ENCODE results near the gene OTOG. TPM values are rescaled to one million over a fixed set of nuclear protein-coding genes. Genes with fewer than 3 reads are reported as not detected.

The OTOG gene
- total RNA-seq, 2 donors from 2014 or later, result not detected

DNA sequence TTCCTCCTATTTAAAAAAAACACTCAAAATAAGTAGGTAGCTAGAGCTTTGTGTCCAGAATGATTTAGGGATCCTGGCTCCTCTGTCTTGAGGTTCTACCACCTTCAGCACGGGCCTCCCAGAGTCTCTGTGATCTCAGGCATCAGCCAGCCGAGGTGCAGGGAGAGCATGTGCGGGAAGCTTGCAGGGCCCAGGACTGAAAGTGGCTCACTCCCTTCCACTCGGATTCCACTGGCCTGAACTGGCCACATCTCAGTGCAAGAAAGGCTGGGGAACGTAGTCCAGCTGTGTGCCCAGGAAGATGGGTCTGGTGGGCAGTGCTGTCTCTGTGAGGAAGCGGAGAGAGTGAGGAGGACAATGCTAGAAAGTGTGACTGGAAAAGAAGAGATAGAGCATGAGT, 104.0 kb downstream of the OTOG start:
- Mint-ChIP-seq H3K27me3 (peaks cover 48% of the 10 kb centered on the region), H3K4me3 (no peak overlapping the region)

DNA sequence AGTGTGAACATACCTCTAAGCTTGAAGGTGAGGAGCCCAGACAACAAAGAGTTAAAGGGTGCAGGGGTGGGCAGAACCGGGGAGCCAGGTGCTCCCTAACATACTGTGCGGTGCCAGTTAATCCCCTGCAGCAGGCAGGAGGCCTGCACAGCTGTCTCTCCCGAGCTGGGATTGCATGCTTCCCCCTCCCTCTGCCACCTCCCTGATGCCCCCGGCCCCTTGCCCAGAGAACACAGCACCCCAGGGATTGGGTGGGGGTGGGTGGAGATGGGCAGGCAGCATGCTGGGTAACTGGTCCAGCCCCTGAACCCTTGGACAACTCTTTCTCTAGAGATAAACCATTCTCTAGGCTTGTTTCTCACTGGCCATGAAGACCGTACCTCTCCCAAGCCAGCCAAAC, 104.6 kb downstream of the OTOG start:
- no peak overlapping the region for H3K27ac Mint-ChIP-seq
- no peak for ATAC-seq

More for the DNA sequence above, 104.0 kb downstream of the OTOG start:
- no peaks in the 10 kb centered on the region for H3K9me3 ChIP-seq (ENCODE audit: control insufficient read depth, low read length, poor library complexity, severe bottlenecking)
- no peak for DNase-seq
- Mint-ChIP-seq H3K4me1 (no peaks in the 10 kb centered on the region), H3K36me3 (ENCODE audit: low read depth) (no peaks in the 10 kb centered on the region), H3K27ac (no peak overlapping the region)
- no peak for ATAC-seq

DNA sequence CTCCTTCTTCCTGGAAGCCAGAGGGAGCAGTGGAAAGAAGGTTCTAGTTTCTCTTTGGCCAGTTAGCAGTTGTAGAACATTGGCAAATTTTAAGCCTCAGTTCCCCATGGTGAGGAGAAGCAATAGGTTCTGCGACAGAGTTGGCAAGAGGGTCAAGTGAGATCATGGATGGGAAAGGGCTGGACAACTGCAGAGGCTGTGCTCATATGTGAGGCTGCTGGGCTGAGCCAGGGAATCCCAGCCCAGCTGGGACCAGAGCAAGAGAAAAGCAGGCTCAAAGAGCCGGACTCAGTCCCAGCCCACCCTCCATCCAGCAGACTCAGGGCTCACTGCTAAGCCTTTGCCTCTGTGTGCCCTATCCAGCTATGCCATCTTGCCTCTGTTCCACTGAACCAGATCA, 105.5 kb downstream of the OTOG start:
- no peaks in the 10 kb centered on the region for H3K36me3 Mint-ChIP-seq (ENCODE audit: low read depth)
- no peak for DNase-seq
- ATAC-seq, result no peak
- no peaks in the 10 kb centered on the region for H3K9me3 ChIP-seq (ENCODE audit: control insufficient read depth, low read length, poor library complexity, severe bottlenecking)
- H3K4me3 Mint-ChIP-seq, result no peak overlapping the region
- H3K27me3 Mint-ChIP-seq, result peaks cover 39% of the 10 kb centered on the region
- H3K27ac Mint-ChIP-seq, result no peak overlapping the region
- no peaks in the 10 kb centered on the region for H3K4me1 Mint-ChIP-seq

More for the DNA sequence above, 104.6 kb downstream of the OTOG start:
- Mint-ChIP-seq H3K27me3 (peaks cover 45% of the 10 kb centered on the region), H3K4me3 (no peak overlapping the region), H3K36me3 (ENCODE audit: low read depth) (no peaks in the 10 kb centered on the region), H3K4me1 (no peaks in the 10 kb centered on the region)
- no peaks in the 10 kb centered on the region for H3K9me3 ChIP-seq (ENCODE audit: control insufficient read depth, low read length, poor library complexity, severe bottlenecking)
- DNase-seq, result no peak

DNA sequence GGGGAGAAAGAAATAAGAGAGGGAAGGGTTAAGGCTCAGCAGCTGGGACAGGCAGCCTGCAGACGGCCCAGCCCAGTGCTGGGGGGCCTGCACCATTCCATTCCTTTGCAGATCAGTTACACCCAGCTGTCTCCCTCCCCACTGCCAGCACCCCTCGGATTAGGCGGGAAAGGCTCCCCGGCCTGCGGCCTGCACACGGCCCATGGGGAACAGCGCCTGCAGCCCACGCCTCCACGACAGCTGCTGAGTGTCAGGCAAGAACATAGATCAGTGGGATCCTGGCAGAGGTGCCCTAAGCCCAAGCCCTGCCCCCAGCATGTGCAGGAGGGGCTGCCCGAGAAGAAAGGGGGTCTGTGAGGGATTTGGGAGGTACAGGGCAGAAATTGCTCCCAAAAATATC, 106.6 kb downstream of the OTOG start:
- H3K4me1 Mint-ChIP-seq, result no peaks in the 10 kb centered on the region
- H3K27me3 Mint-ChIP-seq, result peaks cover 37% of the 10 kb centered on the region
- no peaks in the 10 kb centered on the region for H3K36me3 Mint-ChIP-seq (ENCODE audit: low read depth)
- H3K9me3 ChIP-seq (ENCODE audit: control insufficient read depth, low read length, poor library complexity, severe bottlenecking), result no peaks in the 10 kb centered on the region
- ATAC-seq (no peak), DNase-seq (no peak)
- no peak overlapping the region for H3K27ac Mint-ChIP-seq
- no peak overlapping the region for H3K4me3 Mint-ChIP-seq

DNA sequence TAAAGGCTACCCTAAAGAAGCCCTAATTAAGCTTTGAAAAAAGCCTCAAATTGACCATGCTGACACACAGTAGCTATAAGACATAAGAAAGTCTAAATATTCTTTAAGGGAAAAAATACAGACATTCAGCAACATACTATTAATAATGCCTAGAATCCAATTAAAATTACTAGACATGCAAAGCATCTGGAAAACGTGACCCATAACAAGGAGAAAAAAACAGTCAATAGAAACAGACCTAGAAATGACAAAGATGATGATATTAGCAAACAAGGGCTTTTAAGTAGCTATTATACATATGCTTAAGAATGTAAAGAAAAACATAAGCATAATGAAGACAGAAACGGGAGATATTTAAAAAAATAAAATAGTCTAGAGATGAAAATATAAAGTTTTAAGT, 108.6 kb downstream of the OTOG start:
- peaks cover 22% of the 10 kb centered on the region for H3K27me3 Mint-ChIP-seq
- H3K4me1 Mint-ChIP-seq, result no peaks in the 10 kb centered on the region
- DNase-seq, result no peak
- no peaks in the 10 kb centered on the region for H3K9me3 ChIP-seq (ENCODE audit: control insufficient read depth, low read length, poor library complexity, severe bottlenecking)
- H3K27ac Mint-ChIP-seq, result no peak overlapping the region
- no peak for ATAC-seq
- H3K36me3 Mint-ChIP-seq (ENCODE audit: low read depth), result no peaks in the 10 kb centered on the region
- H3K4me3 Mint-ChIP-seq, result no peak overlapping the region

DNA sequence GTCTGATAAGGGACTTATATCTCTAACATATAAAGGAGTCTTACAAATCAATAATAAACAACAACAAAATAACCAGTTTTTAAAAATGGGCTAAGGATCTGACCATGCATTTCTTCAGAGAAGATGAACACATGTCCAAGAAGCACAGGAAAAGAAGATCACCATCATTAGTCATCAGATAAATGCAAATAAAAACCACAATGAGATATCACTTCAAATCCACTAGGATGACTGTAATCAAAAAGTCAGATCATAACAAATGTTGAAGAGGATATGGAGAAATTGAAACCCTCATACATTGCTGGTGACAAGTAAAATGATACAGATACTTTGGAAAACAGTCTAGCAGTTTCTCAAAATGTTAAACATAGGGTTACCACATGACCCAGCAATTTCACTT, 111.2 kb downstream of the OTOG start:
- Mint-ChIP-seq H3K27ac (no peak overlapping the region), H3K4me1 (no peaks in the 10 kb centered on the region), H3K4me3 (no peak overlapping the region), H3K36me3 (ENCODE audit: low read depth) (no peaks in the 10 kb centered on the region), H3K27me3 (peaks cover 5% of the 10 kb centered on the region)
- ATAC-seq, result no peak
- H3K9me3 ChIP-seq (ENCODE audit: control insufficient read depth, low read length, poor library complexity, severe bottlenecking), result no peaks in the 10 kb centered on the region
- no peak for DNase-seq

DNA sequence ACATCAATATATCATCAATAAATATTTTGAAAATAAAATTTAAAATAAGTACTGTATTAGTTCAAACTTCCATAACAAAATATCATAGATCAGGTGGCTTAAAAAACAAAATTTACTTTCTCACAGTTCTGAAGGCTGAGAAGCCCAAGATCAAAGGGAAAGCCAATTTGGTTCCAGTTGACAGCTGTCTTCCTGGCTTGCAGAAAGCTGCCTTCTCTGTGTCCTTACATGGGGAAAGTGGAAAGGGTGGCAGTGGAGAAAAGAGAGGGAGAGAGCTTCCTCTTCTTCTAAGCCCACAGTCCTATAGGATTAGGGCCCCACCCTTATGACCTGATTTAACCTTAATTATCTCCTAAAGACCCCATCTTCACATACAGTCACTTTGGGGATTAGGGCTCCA, 121.1 kb downstream of the OTOG start:
- DNase-seq (no peak), ATAC-seq (no peak)
- Mint-ChIP-seq H3K4me1 (no peaks in the 10 kb centered on the region), H3K4me3 (no peak overlapping the region), H3K27ac (no peak overlapping the region), H3K27me3 (peaks cover 7% of the 10 kb centered on the region), H3K36me3 (ENCODE audit: low read depth) (no peaks in the 10 kb centered on the region)
- no peaks in the 10 kb centered on the region for H3K9me3 ChIP-seq (ENCODE audit: control insufficient read depth, low read length, poor library complexity, severe bottlenecking)

DNA sequence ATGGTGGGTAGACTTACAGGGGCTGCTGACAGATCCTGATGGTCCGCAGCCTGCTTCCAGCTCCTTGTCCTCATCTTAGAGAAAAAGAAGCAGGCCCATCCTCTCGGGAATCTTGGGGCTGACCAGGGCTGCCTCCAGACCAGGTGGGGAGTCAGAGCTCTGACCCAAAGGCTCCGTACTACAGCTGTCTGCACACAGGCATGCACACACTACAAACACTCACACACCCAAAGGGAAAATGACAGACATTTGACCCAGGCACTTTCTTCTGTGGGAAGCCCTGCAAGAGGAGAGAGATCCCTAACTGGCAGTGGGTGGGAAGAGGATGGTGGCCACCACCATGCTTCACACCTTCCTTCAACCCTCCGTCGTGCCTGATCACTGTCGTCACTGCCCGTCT, 125.4 kb downstream of the OTOG start:
- no peak for DNase-seq
- Mint-ChIP-seq H3K4me3 (no peak overlapping the region), H3K36me3 (ENCODE audit: low read depth) (no peaks in the 10 kb centered on the region), H3K27ac (no peak overlapping the region), H3K27me3 (peaks cover 7% of the 10 kb centered on the region), H3K4me1 (no peaks in the 10 kb centered on the region)
- ATAC-seq, result no peak
- H3K9me3 ChIP-seq (ENCODE audit: control insufficient read depth, low read length, poor library complexity, severe bottlenecking), result peaks cover 5% of the 10 kb centered on the region

DNA sequence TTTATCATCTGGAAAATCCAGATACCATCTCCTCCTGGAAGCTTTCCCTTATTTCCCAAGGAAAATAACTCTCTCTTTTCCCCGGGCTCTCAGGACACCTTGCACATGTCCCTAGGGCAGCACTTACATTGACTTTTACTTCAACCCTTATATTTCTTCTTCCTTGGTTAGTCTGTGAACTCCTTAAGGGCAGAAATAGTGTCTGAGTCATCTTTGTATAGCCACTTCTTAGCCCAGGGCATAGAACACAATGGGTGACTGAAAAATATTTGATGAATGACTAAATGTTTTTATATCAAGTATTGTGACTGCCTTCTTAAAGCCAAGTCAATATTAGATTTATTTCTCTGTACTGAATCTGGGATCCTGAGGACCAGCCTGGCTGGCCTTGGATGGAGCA, 126.9 kb downstream of the OTOG start:
- H3K4me1 Mint-ChIP-seq, result no peaks in the 10 kb centered on the region
- H3K27ac Mint-ChIP-seq, result no peak overlapping the region
- no peaks in the 10 kb centered on the region for H3K36me3 Mint-ChIP-seq (ENCODE audit: low read depth)
- peaks cover 7% of the 10 kb centered on the region for H3K27me3 Mint-ChIP-seq
- H3K4me3 Mint-ChIP-seq, result no peak overlapping the region
- no peak for ATAC-seq
- no peak for DNase-seq
- peaks cover 5% of the 10 kb centered on the region for H3K9me3 ChIP-seq (ENCODE audit: control insufficient read depth, low read length, poor library complexity, severe bottlenecking)

DNA sequence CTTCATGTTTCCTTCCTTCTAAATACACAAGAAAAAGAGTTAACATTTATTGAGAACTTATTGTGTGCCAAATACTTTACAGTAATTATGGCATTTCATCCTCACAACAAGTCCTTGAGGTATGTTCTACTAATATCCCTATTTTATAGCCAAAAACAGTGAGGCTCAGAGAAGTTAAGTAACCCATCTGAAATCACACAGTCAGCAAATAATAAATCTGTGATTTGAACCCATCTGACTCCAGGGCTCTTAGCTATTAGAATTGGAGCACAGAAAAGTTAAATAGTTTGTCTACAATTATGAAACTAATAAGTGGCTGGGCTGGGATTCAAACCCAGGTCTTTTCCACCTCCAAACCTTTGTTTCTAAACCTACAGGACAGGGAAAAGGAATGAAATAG, 135.8 kb downstream of the OTOG start:
- Mint-ChIP-seq H3K36me3 (ENCODE audit: low read depth) (no peaks in the 10 kb centered on the region), H3K4me1 (no peaks in the 10 kb centered on the region), H3K27ac (no peak overlapping the region), H3K27me3 (peaks cover 48% of the 10 kb centered on the region), H3K4me3 (no peak overlapping the region)
- no peaks in the 10 kb centered on the region for H3K9me3 ChIP-seq (ENCODE audit: control insufficient read depth, low read length, poor library complexity, severe bottlenecking)
- ATAC-seq (no peak), DNase-seq (no peak)

DNA sequence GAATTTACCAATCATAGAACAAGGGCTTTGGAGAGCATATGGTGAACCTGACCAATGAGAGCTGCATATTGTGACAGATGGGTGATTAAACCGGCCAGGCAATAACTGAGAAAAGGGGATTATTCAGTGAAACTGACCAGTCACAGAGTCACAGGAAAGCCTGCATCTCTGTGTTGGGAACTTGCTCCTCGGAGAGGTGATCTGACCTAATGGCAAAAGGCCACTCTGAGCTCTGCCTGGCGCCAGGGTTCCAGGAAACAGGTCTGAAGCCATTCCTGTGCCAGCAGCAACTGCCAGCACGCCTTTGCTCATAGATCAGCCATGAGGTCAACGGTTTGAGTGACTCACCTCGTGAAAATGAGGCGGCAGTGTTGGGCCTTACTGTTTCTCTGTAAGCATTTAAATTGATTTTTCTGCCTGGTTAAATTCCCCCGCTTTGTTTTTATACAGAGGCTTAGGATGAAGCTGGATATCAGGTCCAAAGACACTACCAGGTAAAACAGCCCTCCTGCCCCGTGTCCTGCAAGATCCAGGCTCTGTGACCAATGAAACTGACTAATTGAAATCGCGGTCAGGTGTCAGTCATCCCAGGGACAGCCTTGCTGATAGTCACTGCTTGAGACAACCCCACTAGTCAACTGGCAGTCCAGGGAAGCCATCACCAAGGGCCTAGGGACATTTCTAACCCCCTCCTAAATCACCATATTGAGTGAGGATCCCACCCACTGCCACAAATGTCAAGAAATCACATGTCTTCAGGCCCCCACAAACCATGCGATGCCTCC, 136.5 kb downstream of the OTOG start:
- no peak overlapping the region for H3K27ac Mint-ChIP-seq
- DNase-seq (no peak), ATAC-seq (no peak)
- H3K4me3 Mint-ChIP-seq, result no peak overlapping the region
- H3K4me1 Mint-ChIP-seq, result no peaks in the 10 kb centered on the region
- no peaks in the 10 kb centered on the region for H3K36me3 Mint-ChIP-seq (ENCODE audit: low read depth)
- H3K9me3 ChIP-seq (ENCODE audit: control insufficient read depth, low read length, poor library complexity, severe bottlenecking), result no peaks in the 10 kb centered on the region
- peaks cover 51% of the 10 kb centered on the region for H3K27me3 Mint-ChIP-seq

DNA sequence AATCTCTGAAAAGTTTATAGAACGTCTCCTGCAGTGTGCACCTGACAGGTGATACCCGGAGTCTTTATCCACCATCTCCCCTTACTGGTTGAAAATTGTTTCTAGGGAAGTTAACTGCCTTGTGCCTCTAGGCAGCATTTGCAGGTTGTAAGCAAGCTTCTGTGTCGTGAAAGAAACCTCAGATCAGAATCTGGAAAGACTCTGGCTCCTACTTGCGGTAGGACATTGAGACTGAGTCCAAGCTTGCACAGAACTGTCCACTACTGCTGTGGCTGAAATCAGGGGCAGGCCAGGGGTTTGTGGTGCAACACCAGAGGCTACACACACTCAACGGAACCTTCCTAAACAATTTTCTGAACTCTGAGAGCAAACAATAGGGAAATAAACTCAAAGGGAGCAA, 137.5 kb downstream of the OTOG start:
- no peaks in the 10 kb centered on the region for H3K4me1 Mint-ChIP-seq
- H3K36me3 Mint-ChIP-seq (ENCODE audit: low read depth), result no peaks in the 10 kb centered on the region
- DNase-seq (no peak), ATAC-seq (no peak)
- peaks cover 51% of the 10 kb centered on the region for H3K27me3 Mint-ChIP-seq
- no peak overlapping the region for H3K27ac Mint-ChIP-seq
- H3K9me3 ChIP-seq (ENCODE audit: control insufficient read depth, low read length, poor library complexity, severe bottlenecking), result no peaks in the 10 kb centered on the region
- no peak overlapping the region for H3K4me3 Mint-ChIP-seq

DNA sequence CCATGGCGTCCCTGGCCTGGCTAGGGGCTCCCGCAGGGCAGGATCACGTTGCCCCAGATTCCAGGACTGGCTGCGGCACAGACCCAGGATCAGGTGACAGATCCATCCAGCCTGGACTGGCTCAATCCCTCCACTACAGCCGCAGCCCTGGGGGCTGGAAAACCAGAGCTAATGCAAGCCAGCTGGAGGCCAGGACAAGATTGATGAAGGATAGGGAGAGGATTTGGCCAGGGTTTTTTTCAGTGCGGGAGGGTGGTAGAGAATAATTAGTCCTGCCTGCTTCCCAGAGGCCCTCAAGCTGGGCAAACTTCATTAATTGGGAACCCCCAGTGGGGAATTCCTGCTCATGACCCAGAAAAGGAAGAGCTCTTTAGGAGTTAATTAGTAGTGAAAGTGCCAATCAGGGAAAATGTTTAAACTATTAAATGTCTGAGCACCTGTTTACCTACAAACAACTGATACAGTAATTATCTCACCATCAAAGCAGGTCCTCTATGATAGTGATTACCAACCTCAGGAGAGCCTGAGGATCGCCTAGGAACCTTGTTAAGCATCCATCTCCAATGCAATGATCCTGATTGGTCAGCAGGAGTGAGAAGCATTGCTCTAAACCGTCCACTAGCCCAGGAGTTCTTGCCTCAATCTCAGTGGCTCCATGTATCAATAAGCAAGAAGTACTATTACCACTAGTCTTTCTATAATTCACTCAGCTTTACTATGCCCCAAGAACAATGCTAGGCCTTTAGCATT, 139.3 kb downstream of the OTOG start:
- Mint-ChIP-seq H3K4me1 (no peaks in the 10 kb centered on the region), H3K36me3 (ENCODE audit: low read depth) (no peaks in the 10 kb centered on the region), H3K4me3 (no peak overlapping the region), H3K27me3 (peaks cover 49% of the 10 kb centered on the region), H3K27ac (no peak overlapping the region)
- ATAC-seq, result no peak
- no peak for DNase-seq
- no peaks in the 10 kb centered on the region for H3K9me3 ChIP-seq (ENCODE audit: control insufficient read depth, low read length, poor library complexity, severe bottlenecking)

Data from T-helper 17 cell (primary cell).